GM12891 (cell line): ENCODE results near the gene SLC22A12. TPM values are rescaled to one million over a fixed set of nuclear protein-coding genes. Genes with fewer than 3 reads are reported as not detected.

Source experiments
- DNase-seq: peaks from one replicate; pipeline ENCODE4 v3.0.0; 2011; ENCODE audit warnings: low spot score; ENCODE audit not compliant: insufficient read length
- FAIRE-seq: peaks from 2 replicates; lab custom pipeline; 2011; peaks lifted over from hg19 to GRCh38; lab: Jason Lieb, UNC
- PAX5 ChIP-seq: IDR thresholded peaks from 2 replicates; pipeline ENCODE4 v1.6.1; 2011; ENCODE audit warnings: low read length, moderate library complexity, mild to moderate bottlenecking; ENCODE audit not compliant: insufficient read depth, severe bottlenecking
- POLR2A ChIP-seq: IDR thresholded peaks from 2 replicates; pipeline ENCODE4 v1.6.1; 2011; ENCODE audit warnings: low read depth, low read length, control low read depth
- POLR2AphosphoS5 ChIP-seq: IDR thresholded peaks from 2 replicates; pipeline ENCODE4 v1.6.1; 2011; ENCODE audit warnings: low read depth, low read length, control low read depth
- POU2F2 ChIP-seq: IDR thresholded peaks from 2 replicates; pipeline ENCODE4 v1.6.1; 2011; ENCODE audit warnings: low read depth, mild to moderate bottlenecking, control low read depth, low read length, moderate library complexity
- SPI1 ChIP-seq: IDR thresholded peaks from 2 replicates; pipeline ENCODE4 v1.6.1; 2011; ENCODE audit warnings: low read depth, low read length, control low read depth
- TAF1 ChIP-seq: IDR thresholded peaks from 2 replicates; pipeline ENCODE4 v1.6.1; 2011; ENCODE audit warnings: low read depth, low read length, control low read depth
- polyA plus RNA-seq: library from polyadenylated mRNA; unstranded; fragments of >200 nt; gene quantifications from one replicate; pipeline ENCODE4 v1.2.1, GENCODE V29; 2012; ENCODE audit warnings: low read depth, missing spikeins, inconsistent platforms; ENCODE audit not compliant: missing spikeins

The SLC22A12 gene
- polyA plus RNA-seq, result not detected

DNA sequence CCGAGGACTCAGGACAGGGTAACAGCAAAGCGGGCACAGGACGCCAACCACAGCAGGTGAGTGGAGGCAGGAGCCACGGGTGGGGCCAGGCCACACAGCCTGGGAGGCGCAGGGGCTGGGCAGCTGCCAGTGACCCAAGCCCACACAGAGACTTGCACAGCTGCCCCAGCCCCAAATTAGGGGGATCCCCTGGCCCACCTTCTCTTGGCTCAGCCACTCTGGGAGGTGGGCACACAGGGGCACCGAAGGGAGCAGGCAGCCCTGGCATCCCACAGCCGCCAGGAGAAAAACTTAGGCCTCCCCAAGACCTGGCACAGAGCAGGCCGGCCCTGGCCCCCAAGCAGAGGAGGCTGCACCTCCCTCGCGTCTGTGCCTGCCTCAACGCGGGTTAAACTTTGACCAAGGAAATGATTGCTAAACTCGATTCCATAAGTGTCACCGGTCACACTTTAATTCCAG is at the start of gene SLC22A12:
Gene SLC22A12 (plus strand): TSS at position 458 of the 459 bp plus-strand sequence. CDS start 337 bp downstream, outside the sequence.
- TF ChIP-seq POU2F2, result no peak
- FAIRE-seq, result no peak
- no peak for DNase-seq

DNA sequence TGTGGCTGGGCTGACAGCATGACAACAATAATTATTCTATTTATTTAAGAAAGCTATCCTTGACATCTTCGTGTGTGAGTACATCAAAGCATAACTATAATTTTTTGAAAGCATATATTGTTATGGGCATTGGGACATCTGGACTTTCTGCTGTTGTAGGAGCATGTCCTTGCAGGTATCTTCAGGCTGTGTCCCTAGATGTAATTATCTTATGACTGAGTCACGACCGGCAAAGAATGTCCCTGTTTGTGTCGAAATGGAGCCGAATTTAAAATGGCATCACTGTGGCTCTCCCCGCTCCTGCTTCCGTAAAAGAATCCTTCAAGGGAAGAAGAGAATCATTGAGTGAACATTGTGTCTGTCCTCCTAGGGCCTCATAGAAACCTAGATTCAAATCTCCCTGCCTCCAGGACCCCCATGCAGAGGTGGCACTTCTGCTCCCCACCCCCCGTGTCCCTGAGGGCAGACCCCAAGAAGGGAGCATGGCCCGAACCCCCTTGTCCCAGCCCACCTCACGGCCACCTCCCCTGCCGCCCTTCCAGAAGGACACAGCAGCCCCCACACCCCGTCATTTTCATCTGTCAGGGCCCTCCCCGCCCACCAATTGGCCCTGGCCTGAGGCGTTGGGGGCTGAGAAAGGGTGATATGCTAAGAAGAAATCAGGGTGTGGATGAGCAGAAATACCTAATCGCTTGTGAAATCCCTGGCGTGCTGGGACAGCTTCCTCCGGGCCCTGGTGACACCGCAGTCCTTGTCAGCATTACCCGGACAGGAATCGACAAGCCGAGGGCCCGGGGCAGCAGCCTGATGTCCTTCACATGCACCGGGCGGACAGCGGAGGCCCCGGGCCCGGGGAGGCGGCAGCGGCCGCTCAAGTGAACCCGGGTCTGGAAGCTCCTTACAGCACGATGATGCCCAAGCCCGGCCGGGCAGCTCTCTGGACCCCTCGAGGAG is 48.6 kb upstream of the SLC22A12 start:
- DNase-seq, result no peak
- FAIRE-seq, result no peak
- TF ChIP-seq SPI1 (no peak), PAX5 (no peak), POLR2AphosphoS5 (no peak), TAF1 (no peak), POU2F2 (no peak), POLR2A (no peak)

DNA sequence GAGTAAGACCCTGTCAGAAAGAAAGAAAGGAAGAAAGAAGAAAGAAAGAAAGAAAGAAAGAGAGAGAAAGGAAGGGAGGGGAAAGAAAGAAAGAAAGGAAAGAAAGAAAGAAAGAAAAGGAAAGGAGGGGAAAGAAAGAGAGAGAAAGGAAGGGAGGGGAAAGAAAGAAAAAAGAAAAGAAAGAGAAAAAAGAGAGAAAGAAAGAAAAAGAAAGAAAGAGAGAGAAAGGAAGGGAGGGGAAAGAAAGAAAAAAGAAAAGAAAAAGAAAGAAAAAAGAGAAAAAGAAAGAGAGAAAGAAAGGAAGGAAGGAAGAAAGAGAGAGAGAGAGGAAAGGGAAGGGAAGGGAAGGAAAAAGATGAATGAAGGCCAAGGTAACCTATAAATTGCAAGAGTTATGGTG is 47.2 kb upstream of the SLC22A12 start:
- TF ChIP-seq SPI1 (no peak), POU2F2 (no peak), POLR2A (no peak), POLR2AphosphoS5 (no peak), PAX5 (no peak), TAF1 (no peak)
- FAIRE-seq (no peak), DNase-seq (no peak)

DNA sequence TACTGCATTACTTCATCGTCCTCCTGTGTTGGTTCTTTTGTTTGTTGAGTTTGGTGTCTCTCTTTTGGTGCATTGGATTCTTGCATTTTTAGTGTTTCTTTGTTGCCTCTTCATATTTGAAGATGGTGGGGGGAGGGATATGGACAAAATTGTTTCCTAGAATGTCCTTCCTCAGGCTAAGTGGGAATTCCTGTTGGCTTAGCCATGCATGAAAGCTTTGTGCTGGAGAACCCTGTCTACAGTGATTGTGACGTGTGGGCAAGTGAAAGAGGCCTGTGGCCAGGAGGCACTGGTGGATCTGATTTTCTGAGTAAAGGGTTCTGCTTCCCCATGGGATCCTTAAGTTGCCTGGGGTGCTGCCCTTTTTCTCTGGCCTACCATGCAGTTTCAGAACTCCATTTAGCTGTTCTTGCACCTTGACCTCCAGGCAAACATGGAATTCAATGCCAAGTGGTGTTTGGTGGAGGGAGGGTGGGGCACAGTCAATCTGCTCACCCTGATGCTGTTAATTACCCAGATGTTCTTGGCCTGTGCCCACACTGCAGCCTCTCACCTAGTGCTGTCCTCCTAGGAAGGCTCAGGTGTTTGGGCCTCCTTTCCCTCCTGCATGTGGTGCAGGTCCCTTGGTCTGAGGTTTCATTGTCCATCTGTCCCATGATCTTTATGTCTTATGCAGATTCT is 46.3 kb upstream of the SLC22A12 start:
- no peak for TF ChIP-seq POLR2AphosphoS5
- TF ChIP-seq TAF1, result no peak
- no peak for TF ChIP-seq PAX5
- no peak for TF ChIP-seq SPI1
- TF ChIP-seq POLR2A, result no peak
- no peak for TF ChIP-seq POU2F2
- FAIRE-seq (no peak), DNase-seq (no peak)

DNA sequence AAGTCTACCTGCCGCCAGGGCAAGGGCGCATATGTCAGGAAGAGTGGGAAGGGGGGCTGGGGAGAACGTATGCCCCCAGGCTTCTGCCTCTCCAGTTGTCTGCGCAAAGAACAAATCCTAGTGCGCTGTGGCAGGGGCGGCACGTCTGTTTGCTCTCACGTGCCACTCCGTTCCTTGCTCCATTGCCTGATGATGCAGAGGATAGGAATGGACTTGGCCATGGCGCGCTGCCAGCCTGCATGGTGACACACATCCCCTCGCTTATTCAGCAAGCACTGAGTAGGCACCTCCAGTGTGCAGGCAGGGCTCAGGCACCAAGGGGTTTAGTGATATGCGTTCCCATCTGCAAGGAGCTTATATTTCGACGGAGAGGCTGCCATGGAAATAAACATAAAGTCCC is 45.4 kb upstream of the SLC22A12 start:
- FAIRE-seq, result no peak
- DNase-seq, result no peak
- TF ChIP-seq SPI1 (no peak), TAF1 (no peak), POU2F2 (no peak), PAX5 (no peak), POLR2A (no peak), POLR2AphosphoS5 (no peak)

DNA sequence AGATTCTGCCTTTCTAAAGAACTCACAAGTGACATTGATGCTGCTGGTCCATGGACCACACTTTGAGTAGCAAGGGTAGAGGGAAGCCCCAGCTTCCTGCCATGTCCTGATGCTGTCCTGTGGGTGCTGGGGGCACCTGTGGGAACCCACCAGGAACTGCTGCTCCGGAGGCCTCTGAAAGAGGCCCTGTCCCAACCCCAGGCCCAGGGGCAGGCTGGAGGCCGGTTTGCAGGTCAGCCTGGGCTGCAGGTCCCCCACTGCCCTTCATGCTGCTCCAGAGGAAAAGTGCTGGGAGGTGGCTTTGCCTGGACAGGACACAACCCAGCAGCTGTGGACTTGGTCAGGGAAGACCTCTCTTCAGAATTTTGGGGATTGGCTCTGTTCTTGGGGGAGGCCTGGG is 44.8 kb upstream of the SLC22A12 start:
- FAIRE-seq (no peak), DNase-seq (no peak)
- TF ChIP-seq PAX5 (no peak), POU2F2 (no peak), SPI1 (no peak), POLR2AphosphoS5 (no peak)

DNA sequence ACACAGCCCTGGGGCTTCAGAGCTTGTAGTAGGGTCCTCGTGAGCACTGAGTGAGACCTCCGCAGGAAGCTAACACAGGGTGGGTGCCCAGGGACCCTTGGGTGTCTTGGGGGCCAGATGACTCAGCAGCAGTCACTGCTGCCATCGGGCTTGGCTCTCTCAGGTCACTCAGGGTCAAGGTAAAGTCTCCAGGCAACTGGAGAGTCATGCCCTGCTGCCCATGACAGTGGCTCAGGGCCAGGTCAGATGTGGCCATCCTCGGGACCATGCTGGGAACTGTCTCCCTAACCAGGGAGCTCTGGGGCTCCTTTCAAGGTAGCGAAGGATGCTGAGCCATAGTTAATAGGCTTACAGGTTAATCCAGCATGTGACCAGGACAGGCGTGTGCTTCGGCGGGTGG is 44.4 kb upstream of the SLC22A12 start:
- FAIRE-seq, result no peak
- DNase-seq, result no peak
- TF ChIP-seq SPI1 (no peak), POU2F2 (no peak)

DNA sequence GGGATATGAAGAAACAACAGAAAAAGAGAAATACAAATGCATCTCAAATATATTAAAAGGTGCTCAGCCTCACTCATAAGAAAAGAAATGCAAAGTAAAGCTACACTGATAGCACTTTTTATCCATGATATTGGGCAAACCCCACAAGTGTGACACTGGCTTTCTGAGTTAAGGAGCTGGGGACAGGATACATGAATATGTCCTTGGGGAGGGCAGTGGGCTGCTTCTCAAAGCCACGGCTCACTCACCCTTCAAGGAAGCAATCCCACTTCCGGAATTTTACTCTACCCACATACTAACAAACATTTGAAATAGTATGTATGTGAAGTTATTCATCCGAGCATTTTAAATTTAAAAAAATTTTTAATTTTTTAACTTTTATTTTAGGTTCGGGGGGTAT is 41.1 kb upstream of the SLC22A12 start:
- no peak for DNase-seq
- no peak for TF ChIP-seq POLR2AphosphoS5
- TF ChIP-seq POLR2A, result no peak
- no peak for TF ChIP-seq SPI1
- TF ChIP-seq PAX5, result no peak
- TF ChIP-seq POU2F2, result no peak
- no peak for TF ChIP-seq TAF1
- no peak for FAIRE-seq

DNA sequence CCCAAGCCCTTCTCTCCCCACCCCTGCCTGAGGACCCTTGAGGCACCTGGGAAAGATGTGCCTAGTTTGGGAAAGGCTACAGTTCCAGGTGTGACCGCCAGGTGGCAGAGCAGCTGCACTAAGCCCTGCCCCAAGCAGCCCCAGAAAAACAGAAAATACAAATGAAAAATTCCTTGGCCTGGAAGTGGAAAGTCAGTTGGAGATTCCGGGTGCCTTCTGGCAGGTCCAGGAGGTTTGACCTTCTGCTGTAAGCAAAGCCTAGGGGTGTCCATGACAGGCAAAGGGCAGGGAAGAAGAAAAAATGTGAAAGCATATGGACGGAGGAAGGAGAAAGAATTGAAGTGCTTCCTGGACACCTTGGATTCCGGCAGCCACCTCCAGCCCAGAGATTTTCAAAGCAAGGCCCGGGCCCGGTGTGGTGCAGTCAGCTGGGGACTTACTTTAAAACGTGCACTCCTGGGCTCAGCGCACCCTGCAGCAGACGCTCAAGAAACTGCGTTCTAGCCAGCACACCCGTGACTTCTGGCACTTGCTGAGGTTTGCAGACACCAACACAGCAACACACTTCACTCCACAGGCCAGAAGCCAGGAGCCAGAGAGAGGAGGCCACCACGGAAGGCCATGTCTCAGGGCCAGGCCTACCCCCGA is 37.3 kb upstream of the SLC22A12 start:
- TF ChIP-seq PAX5 (no peak), TAF1 (no peak), POLR2AphosphoS5 (no peak)
- peak; percentile 61 for DNase-seq
- peak; percentile 56 for FAIRE-seq
